ENCODE results near the gene NKAIN2.
"Not testable (repeated sequence)": the region's sequence is repeated elsewhere in the genome, so short reads cannot be mapped to it uniquely, and the experiment has no call there.

NKAIN2 gene

DNA sequence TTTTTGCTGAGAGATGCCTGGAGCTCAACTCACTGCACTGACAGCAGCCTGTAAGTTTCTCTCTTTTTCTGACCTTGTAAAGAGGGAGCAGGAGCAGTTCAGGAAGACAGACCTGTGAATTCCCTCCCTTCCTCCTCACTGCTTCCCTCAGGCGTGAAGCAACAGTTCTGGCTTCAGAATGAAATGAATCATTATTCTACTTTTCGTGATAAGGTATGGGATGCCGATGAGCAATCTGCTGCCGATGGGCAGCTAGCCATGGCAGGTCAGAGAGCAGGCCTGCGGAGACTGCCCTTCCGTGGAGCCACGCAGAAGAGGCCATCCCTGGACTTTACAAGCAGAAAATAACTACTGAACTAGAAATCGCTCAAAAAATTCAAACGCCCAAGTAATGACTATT is 732.1 kb downstream of the NKAIN2 start:
- DNase-seq: no peak

DNA sequence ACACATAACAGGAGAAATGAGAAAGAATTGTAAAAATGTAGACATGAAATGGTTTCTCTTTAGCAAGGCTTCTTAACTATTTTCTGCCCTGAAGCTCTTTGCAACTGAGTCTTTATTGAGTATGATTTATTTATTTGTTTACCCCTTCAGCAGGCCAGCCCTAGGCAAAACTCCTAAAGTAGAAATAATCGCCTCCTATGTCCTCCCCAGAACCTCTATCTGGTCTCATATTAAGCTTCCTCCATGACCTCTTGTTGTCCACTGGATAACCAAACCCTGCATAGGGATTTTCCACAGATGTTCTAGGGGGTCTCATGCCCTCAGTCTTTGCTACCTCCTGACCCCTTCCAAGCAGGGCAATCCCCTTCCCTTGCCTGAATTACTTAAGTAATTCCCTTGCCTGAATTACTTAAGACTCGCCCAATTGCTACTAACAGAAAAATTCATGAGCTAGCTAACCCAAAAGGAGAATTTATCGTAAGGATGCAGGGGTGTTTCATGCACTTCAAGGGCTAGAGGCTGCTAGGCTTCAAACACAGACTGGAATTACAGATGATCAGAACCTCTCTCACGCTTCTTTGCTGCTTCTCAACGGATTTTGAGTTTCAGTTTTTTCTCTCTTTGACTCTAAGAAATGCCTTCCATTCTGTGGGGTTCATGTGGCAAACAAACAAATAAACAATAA is 732.6 kb downstream of the NKAIN2 start:
- DNase-seq: no peak

DNA sequence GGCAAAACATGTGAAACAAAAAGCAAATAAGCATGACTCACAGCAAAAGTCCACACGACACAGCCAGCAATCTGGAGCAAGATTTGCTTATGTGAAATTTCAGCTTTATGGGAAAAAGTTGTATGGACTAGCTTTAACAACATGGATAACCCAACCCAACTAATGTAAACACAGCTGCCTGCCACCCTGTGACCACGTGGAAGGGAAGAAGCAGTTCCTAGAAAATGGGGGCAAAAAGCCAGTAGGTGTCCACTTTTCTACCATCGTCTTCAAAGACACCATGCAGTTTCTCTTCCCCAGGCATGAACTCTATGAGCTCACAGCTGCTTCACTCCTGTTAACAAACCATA is 733.2 kb downstream of the NKAIN2 start:
- no peak for DNase-seq

DNA sequence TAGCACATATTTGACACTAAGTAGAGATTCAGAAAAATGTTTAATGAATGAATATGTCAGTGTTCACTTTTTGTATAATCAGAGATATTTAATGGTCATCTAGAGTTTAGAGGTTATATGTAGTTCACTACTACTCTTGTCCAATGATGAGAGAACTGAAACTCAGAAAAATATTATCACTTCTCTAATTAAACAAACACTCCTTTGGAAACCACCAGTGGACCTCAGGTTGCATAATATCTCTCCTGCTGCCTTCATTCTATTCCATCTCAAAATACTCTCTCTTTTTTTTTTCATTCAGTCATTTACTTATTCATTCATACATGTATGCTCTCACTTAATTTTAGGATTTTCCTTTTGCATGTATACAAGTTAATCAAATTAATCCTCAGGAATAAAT is 735.4 kb downstream of the NKAIN2 start:
- DNase-seq: no peak

DNA sequence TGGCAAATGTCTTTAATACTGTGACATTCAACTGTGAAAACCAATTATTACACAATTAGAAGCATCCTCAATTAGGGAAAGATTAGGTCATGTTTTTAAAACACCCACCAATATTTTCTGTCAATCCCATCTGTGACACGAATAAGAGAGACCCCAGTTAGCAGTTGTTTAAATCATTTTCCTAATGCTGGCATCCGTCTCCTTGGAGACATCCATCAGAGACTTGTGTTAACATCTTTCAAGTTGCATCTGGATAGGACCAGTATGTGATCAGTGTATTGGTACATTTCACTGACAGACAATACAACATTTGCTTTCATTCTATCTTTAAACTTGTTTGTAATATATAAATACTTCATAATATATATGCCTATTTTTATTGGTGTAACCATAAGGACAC is 737.9 kb downstream of the NKAIN2 start:
- no peak for DNase-seq

DNA sequence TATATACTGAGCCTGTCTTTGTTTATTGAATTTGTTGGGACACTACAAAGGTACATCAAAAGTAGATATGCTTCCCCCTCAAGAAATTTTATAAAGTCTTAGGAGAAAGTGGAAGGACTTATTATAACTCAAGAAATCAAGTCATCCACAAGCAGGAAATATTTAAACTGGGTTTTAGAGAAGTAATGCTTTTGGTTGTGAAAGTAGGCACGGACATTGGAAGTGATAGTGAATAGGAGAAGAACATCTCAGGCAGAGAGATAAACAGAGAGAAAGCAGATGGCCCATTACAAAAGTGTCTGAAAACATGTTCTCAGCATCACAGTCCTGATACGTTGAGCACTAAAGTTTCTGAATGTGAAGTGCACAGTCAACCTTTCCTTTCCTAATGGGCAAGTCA is 742.9 kb downstream of the NKAIN2 start:
- DNase-seq: no peak

DNA sequence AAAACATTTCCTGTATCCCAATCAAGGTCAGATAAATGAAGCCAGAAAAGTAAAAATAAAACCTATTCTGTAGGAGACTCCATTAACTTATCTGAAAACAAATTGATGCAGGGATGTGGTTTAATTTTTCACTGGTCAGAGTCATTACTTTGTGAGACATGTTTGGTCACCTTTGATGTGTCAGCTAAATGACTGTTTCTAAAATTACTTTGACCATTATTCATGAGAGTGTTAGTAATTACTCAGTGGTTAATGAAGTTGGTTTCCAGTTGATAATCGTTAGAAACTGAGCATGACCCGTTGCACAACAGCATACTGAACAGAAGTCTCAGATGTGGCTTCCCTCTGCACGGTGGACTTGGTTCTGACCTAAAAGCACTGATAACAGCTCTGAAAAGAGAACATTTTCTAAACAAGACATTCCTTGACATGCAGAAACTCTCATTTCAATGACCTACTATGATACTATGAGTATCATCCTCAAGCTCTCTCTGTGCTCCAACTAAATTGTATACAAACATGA is 748.1 kb downstream of the NKAIN2 start:
- DNase-seq: no peak

DNA sequence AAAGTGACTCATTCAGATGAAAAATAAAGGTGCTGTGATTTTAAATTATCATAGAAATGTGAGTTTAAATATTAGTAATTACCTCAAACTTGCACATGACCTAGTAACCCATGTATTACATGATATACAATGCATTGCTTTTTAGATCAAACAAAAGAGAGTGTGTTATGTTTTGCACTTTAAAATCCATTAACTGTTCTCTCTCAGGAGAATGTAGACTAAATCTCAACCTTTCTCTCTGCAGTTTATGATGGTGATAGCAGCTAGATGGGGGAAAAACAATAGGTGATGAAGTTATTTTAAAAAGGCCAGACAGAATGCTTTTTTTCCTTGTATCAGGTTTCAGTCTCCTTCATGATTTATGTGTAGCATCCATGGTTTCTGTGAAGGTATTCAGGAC is 754.2 kb downstream of the NKAIN2 start:
- DNase-seq: no peak

DNA sequence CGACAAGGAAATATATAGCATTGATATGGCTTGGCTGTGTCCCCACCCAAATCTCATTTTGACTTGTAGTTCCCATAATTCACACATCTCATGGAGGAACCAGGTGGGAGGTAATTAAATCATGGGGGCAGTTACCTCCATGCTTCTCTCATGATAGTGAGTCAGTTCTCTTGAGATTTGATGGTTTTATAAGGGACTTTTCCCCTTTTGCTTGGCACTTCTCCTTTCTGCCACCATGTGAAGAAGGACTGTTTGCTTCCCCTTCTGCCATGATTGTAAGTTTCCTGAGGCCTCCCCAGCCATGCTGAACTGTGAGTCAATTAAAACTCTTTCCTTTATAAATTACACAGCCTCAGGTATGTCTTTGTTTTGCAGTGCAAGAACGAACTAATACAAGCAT is 756.4 kb downstream of the NKAIN2 start:
- DNase-seq: not testable (repeated sequence)

DNA sequence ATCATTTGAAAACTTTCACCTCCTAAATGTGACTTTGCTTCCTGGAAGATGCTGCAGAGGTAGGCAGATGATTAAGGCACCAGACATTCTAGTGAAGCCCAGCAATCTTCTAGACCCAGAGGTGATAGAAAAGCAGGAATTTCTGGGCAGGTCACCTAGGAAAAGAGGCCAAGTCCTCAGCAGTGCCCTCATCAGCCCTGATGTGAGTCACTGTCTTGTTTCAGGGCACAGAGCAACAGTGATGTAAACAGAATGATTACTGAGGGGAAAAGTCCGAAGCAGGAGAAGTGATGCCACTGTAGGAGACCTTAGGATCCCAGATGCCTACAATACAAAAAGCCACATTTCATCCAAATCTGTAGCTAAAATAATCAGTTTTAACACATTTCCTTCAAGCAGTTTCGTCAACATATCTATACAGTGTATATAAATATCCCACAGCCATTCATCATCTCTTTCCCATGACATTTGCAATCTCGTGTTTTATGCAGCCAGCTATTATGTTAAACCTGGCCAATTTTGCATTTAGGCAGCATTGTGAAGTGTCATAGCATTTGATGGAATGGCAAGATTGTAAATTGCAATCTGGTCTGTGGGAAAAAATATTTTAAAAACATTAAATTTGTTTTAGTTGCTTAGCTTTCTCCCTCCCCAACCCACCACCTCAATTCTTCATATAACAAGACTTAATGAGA is 757.4 kb downstream of the NKAIN2 start:
- DNase-seq: no peak

DNA sequence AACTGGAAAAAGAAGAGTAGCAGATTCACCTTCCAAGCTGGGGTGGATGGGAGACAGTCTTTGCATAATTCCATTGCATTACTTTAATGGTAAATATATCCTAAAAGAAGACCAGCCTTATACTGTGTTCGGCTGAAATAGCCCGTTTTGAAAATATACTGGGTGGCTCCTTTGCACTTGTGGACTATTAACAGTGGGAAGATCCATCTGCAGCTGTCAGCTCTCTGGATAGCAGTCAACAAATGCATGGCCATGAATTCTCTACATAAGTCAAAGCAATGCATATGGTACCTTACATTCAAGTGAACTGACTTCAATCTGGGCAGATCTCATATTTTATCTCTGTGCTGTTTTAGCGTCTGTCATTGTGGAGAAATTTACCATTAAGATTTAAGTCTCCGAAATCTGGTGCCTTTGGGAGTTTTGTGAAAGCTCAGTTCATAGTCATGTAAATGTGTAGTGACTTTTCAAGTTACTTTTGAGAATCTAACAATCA is 758.0 kb downstream of the NKAIN2 start:
- DNase-seq: no peak

DNA sequence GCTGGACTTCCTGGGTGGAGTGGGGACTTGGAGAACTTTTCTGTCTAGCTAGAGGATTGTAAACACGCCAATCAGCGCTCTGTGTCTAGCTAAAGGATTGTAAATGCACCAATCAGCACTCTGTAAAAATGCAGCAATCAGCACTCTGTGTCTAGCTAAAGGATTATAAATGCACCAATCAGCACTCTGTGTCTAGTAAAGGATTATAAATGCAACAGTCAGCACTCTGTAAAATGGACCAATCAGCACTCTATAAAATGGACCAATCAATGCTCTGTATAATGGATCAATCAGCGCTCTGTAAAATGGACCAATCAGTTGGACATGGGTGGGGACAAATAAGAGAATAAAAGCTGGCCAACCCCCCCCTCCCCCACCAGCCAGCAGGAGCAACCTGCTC is 760.5 kb downstream of the NKAIN2 start:
- DNase-seq: not testable (repeated sequence)

DNA sequence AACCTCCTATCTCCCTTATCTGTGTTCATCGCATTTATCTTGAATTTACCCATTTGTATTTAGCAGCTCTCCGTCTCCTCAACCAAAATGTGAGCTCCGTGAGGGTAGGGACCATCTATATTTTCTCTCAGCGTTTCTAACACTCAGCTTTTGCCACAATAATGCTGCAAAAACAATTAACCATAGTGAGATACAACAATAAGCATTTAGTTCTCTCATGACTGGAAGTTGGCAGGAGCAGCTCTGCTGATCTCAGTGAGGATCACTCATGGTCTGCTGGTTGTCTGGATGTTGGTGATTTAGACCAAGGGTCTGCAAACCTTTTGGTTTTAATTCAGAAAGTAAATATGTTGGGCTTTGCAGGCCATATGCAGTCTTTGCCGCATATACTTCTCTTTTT is 763.7 kb downstream of the NKAIN2 start:
- no peak for DNase-seq

DNA sequence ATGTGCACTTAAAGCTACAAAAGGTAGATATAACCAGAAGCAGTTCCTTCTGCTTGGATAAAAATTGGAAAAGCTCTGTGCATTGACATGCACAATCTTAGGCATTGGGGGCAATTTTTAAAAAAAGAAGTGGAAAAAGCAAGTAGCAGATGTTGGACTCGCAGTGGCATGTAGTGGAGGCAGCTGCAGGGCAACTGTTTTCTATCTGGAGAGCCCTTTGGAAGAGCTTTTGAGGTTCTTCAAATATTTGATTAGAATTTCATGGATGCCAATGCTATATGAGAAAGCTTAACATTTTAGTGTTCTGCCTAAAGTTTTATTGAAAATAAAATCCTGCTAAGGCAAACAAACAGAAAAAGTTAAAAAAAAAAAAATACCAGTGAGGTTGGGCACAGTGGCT is 770.3 kb downstream of the NKAIN2 start:
- DNase-seq: no peak

DNA sequence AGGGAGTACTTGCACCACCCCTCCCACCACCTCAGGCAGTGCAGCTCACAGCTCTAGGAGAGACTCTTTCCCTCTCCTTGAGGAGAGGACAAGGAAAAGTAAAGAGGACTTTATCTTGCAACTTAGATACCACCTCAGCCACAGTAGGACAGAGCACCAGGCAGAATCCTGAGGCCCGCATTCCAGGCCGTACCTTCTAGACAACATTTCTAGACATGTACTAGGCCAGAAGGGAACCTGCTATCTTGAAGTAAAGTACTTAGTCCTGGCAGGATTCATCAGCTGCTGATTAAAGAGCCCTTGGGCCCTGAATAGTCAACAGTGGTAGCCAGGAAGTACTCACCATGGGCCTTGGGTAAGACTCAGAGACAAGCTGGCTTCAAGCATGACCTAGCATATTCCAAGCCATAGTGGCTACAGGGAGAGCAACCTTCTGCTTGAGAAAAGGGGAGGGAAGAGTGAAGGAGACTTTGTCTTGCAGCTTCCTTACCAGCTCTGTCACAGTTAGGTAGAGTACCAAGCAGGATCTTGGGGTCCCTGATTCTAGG is 774.1 kb downstream of the NKAIN2 start:
- DNase-seq: no peak

DNA sequence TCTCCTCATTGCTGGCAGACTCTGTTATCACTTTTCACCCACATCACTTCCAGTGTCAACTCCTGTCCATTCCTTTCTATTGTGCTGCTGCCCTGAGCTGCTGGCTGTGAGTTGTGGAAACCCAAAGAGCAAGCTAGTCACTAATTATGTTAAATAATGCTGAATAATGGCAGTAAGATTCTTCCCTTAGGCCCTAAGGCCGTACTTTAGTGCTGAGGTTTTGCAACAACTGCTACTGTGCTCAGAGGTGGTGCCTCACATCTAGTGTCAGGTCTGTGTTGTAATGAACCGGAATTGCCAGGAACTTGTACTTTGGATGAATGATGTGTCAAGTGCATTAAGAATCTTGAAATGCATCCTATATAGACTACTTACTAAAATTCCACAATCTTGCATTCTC is 786.3 kb downstream of the NKAIN2 start:
- no peak for DNase-seq

DNA sequence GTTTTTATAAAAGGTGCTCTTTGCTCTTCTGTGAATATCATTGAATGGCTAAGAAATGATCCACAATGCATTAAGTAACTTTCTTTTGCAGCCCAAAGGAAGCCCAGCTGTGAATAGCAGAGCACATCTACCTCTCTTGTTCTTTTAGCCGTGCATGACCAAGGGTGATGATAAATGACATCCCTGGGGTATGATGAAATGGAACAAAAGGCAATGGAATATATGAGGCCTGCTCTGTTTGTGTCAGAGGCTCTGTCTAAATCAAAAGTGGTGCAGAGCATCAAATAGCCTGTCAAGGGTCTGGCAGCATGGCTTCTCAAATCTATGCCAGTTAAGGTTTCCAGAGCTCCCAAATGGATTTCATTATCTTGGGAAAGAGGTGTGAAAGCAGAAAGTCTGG is 796.0 kb downstream of the NKAIN2 start:
- DNase-seq: no peak

DNA sequence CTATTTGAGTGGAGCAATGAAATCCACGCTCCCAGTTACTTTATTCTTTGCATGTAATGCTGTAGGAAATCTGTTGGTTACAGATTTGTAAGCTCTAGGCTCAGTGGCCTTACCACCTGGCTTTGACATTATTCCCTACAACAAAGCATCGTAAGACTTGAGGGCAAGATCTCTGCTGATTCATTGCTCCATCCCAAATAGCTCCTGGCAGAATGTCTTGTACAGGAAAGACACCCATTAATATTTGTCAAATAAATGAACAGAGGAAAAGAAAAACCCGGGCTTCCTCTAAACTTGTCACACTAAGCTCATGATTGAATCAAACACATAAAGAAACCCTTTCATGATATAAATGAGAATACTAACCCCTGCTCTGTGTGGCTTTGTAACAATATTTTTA is 801.1 kb downstream of the NKAIN2 start:
- DNase-seq: no peak

DNA sequence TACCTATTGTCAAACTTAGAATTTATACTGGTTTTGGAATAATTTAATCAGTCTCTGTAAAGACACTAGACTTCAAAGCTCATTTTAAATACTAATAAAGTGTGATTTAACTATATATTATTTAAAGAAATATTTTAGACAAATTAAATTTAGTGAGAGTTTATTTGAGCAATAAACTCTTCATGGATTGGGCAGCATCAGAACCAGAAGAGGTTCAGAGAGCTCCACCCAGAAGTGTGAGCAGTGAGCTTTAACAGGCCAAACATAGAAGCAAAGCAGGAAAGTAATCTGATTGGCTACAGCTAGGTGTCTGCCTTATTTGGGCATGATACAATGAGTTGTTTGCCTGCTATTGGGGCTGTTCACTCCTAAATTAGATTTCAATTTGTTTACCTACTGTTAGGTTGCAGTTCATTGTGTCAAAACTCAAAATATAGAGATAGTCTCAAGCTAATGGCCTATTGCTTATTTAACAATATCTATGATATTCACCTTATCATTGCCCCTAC is 803.5 kb downstream of the NKAIN2 start:
- no peak for DNase-seq

DNA sequence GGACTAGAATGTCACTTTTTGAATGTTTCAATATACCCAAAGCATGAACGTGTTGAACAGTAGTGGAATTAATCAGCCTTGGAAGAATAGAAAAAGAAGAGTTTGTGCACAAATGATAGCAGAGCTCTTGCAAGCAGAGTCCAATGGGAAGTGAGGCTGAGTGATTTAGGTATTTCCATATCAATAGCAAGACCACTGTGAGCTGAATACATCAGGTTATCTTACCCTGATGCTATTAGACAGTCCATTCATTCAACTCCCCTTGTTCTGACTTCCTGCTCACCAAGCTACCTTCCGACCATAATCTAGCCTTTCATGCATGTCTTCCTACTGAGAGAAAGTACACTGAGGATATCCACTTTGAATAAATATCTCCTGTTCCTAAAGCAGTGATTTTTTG is 809.4 kb downstream of the NKAIN2 start:
- DNase-seq: no peak

DNA sequence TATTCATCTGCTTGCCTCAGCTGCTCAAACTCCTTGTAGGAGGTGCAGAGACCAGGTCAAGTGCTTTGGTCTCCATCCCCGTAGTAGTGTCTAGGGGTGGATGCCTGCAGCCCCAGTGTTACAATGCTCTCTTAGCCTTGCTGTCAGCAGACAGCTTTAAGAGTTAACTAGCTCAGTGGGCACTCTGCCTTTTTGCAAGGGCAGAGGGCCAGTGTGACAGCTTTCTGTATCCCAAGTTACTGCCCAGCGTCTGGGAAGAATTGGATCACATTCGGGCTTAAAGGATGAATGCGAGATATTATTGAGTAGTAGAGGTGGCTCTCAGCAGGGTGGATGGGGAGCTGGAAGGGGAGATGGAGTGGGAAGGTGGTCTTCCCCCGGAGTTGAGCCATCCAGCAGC is 818.7 kb downstream of the NKAIN2 start:
- DNase-seq: no peak

DNA sequence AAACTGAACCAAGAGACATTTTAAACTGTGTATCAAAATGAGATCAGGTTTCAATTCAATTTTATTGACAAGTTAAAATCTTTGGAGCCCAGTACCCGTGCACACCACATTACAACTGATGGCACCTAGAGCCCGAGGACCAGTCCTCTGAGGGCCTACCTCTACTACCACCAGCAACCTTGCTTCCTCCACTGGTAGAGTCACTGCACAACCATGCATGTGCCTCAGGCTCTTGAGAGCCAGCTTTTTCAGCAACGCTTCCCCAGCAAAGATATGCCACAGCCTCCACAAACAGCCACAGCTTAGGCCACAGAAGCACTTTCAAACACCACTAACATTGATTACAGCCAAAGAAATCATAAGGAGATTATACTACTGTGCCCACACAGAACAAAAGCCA is 830.0 kb downstream of the NKAIN2 start:
- no peak for DNase-seq

DNA sequence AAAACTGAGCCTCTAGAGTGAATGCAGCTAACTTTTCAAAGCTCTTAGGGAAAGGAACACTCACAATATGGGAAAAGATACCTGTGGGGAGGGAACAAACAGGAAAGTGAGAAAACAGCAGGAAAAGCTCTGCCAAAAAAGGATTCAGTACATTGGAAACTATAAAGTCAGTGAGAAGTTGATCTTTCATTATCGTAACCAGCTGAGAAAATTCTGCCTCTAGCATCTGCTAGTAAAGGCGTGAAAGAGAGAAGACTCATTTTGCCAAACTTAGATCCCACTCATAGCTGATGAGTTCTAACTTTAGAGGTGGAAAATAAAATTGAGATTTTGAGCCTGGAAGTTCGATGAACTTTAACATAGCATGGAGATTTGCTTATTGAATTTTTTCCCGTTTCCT is 836.8 kb downstream of the NKAIN2 start:
- DNase-seq: no peak

DNA sequence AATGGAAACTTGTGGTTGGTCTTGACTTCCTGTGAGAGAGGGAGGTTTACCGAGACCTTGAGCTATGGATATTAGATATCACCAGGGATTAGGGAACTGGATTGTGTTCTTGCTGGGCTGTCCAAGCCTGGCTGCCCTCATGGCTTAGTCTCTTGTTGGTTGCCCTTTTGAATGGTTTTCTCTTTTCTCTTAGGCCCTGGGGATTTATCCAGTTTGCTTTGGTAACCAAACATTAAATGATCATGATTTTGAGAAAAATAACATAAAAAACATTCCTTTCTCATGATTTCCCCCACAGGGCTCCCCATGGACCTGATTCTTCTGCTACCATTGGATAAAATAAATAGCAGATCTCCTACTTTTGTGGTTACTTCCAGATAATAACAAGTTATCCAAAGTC is 852.2 kb downstream of the NKAIN2 start:
- DNase-seq: no peak
